Right forelimb (tissue), 1 donor: ENCODE measurements around the gene DNAAF5.

ENCODE experiments used
- DNase-seq: peaks from one replicate; pipeline ENCODE4 v3.0.0-alpha.2; 2018

DNAAF5 gene

DNA sequence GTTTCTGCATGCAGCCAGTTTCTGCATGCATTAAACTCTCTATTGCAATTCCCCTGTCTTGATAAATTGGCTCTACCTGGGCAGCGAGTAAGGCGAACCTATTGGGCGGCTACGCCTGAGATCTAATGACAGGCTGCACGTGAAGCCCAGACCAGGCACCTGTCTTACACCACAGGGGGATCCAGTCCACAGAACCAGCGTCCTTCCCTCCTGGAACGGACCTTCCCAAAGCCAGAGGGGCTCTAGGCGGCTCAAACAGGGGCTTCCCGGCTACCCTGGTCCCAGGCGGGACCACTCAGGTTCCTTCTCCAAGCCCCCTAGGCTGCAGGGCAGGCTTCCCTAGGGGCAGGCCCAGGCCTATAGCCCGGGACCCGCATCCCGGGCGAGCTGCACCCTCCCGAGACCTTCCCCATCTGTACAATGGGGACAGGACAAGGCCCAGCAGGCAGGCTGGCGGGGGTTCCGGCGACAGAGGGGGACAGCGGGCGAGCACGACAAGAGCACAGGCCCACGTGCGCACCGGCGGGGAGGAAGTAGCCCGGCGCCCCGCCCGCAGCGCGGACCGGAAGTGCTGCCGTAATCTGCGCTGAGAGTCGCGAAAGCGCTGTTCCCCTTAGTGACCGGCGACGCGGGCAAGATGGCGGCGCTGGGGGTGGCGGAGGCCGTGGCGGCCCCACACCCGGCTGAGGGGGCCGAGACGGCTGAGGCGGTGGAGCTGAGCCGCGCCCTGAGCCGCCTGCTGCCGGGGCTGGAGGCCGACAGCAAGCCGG, at the start of gene DNAAF5:
Gene DNAAF5 (plus strand): TSS at position 616 of the 770 bp plus-strand sequence. CDS start 22 bp downstream, at position 638.
- peak; percentile 91 for DNase-seq

DNA sequence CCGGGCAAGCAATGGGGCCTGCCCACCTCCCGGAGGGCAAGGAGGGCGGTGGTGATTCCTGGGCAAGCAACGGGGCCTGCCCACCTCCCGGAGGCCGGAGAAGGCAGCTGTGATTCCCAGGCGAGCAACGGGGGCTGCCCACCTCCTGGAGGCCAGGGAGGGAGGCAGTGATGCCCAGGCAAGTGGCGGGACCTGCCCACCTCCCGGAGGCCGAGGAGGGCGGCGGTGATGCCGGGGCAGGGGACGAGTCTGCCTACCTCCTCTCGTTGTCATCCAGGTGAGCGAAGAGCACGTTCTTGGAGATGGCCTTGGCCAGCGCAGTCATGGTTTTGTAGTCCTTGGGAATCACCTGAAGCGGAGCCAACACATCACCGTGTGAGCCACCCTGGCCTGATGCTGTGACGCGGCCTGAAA, 49.5 kb upstream of the DNAAF5 start:
- no peak for DNase-seq

DNA sequence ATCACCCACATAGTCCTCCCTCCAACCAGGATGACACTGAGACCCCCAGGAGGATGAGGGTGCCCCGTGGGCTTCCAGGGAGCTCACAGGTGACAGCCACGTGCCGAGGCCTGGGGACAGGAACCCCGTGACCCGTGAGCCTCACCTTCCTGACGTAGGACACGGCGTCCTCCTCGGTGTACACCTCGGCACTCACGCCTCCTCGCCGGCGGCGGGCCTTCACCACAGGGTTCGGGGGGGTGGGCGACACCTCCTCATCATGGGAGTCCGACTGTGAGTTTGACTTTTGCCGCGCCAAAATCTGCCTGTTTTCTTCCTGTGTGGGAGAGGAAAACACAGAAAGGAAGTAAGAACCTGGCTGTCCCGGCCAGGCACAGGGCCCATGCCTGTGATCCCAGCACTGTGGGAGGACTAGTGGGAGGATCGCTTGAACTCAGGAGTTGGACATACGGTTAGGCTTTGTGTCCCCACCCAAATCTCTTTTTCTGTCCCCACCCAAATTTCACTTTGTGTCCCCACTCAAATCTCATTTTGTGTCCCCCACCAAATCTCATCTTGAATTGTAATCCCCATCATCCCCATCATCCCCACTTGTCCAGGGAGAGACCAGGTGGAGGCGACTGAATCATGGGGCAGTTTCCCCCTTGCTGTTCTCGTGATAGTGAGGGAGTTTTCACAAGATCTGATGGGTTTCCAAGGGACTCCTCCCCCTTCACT, 45.9 kb upstream of the DNAAF5 start:
- no peak for DNase-seq

DNA sequence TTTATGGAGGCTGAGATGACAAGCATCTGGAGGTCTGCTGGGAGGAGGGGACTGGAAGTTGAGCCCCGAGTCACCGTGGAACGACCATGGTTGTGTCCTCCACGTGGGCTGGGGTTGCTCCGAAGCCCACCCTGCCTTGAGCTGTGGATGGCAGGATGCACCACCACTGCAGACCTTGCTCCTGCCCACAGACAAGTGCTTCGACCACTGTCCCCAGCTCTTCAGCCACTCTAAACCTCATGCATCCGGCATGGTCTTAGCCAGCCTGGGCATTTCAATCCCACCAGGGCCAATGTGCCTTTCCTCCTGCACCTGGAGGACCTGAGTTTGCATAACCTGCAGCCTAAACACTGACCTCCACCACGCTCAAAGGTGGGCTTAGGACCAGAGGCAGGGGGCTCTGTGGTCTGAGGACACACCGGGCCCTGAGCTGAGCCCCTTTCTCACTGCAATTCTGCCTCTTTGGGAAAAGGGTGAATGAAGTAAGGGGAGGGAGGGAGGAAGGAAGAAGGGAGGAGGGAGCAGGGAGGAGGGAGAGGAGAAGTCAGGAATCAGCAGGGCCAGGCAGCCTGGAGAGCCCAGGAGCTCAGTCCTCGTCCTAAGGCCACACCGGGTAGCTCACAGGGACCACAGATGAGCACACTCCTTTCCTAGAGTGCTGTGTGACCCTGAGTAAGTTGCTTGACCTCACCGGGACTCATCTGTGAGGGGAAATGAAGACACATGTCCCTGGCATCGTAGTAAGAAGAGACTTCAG, 44.8 kb upstream of the DNAAF5 start:
- DNase-seq, result no peak

DNA sequence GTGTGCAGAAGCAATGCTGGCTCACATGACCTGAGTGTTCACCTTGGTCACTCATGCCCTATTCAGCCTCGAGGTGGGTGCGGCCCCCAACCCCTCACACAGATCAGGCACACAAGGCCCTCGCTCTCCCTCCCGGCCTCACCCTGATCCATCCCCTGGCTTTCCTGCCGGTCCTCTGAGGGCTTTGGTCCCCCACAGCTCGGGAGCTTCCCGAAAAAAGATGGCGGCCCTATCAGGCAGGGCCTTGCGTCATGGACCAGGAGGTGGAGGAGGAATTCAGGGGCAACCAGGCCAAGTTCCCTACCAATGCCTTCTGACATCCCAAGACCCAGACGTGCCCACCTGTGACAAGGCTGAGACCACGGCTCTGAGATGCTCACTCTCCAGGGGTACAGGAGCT, 43.7 kb upstream of the DNAAF5 start:
- DNase-seq, result no peak

DNA sequence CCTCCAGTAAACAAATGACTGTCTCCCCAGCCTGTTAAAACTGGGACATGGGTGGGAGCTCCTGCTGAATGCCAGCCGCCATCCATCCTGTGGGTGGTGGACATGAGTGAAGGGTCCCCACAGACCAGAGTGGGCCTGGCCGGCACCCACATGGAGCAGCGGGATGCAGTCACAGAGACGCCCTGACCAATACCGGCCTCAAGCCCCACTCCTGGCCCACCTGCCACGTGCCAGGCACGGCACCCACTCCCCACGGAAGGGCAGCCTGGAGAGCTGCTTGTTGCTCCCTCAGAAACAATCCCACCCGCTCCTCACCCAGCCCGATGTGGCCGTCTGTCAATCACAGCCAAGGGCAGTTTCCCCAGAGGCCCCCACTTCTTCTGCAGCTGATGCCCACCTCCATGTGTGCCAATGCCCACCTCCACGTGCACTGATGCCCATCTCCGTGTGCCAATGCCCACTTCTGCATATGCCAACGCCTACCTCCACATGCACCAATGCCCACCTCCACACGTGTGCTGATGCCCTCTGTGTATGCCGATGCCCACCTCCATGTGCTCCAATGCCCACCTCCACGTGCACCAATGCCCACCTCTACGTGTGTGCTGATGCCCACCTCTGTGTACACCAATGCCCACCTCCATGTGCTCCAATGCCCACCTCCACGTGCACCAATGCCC, 42.8 kb upstream of the DNAAF5 start:
- DNase-seq, result no peak

DNA sequence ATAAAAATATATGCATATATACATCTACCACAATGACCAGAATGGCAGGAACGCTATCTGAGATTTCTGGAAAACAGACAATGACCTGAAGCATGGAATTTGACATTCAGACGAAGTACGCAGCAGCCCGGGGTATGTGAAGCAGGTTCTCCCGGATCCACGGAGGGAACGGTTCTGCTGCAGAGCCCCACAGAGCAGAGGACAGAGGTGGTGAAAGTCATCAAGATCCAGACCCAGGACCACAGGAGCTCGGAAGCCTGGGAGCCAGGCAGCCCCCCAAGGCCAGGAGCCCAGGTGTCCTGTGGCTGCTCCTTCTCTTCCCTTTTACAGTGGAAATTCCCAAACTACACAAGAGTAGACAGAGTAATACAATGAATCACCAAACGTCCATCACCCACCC, 42.1 kb upstream of the DNAAF5 start:
- DNase-seq, result no peak

DNA sequence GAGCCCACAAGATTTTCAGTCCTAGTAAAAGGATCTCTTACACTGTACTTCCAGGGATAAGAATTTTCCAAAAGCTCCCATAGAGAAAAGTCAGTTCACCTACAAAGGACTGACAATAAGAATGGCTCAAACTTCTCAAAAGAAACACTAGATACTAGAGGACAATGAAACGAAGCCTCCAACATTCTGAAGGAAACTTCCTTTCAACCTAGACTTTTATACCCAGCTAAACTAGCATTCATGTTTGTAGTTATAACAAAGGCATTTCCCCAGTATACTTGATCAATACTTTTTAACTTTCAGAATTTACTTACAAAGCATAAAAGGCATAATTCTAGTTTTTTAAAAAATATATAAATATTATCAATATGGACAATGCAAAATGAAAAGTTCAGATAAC, 41.0 kb upstream of the DNAAF5 start:
- no peak for DNase-seq

DNA sequence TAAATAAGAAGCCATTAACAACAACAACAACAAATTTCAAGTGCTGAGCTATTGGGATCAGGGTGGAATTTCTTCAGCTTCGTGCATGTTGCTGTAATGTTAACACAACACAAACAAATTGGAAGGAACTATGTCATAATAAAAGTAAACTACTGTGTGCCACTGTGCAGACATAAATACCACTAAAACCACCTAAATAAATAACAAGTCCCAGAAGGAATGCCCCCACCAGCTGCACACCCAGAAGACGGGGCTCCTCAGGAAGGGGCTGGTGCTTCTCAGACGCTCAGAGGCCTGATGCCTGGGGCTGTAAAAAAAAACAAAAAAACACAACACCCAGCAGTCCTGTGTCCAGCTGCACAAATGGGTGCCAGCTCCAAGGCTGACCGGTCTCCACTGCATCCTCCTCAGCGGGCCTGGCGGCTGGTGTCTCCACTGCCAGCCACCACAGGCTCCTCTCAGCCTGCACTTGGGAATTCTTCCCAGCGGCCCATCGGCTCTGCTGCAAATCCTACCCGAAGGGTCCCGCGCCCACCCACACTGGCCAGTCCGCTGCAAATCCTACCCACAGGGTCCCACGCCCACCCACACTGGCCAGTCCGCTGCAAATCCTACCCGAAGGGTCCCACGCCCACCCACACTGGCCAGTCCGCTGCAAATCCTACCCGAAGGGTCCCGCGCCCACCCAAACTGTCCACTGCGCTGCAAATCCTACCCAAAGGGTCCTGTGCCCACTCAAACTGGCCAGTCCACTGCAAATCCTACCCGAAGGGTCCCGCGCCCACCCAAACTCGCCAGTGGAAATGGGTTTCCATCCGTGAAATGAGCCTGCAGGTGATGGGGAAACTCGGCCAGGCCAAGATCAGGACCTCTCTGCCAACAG, 35.8 kb upstream of the DNAAF5 start:
- no peak for DNase-seq

DNA sequence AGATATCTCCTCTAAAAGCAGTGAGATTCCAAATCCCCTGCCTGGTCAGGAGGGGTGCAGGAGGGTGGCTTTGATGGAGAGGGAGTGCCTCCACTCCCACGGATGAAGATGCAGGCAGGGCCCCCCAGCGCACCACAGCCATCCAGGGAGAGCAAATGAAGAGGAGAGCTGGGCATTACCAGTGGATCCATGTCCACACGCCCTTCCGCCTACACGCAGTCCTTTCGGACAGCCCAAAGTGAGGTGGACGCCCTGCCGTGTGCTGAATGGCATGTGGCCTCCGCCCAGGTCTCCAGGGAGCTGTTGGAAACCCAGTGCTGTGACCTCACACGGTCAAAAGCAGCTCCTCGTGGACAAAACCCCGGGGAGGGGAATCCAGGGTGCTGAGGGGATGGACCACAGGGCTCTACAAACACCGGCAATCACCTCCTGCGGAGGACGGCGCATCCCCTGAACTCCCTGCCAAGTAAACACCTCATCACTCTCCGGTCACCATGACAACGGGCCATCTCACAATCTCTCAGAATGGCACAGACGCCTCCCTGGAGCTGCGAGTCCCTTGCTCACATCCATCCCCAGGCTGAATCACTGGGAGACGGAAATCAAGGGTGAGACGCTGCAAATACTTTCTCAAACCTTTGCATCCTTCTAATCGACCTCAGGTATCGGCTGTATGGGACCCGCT, 35.0 kb upstream of the DNAAF5 start:
- DNase-seq, result no peak

DNA sequence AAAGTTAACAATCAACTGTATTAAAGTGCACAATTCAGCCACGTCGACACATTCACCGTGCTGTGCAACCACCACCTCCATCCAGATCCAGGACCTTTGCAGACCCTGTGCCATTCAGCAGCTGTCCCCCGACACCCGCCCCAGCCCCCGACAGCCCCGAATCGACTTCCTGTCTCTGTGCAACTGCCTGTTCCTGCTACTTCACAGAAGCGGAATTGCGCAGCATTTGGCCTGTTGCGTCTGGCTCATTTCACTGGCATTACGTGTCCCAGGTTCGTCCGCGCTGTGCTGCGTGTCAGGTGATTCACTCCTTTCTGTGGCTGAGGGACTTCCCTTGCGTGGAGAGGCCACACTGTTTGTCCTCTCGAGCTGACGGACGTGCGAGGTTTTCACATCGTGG, 33.2 kb upstream of the DNAAF5 start:
- no peak for DNase-seq

DNA sequence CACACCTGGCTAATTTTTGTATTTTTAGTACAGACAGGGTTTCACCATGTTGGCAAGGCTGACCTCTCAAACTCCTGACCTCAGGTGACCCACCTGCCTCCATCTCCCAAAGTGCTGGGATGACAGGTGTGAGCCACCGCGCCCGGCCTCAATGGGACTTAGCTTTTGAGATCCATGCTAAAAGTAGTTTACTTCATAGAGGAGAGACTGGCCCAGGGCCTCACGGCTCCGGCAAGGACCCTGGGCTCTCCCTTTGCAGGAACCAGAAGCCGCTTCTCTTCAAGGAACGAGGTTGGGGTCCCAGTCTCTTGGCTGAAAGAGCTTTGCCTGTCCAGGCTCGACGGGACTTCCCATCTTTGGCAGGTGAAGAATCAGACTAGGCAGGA, 30.1 kb upstream of the DNAAF5 start:
- no peak for DNase-seq

DNA sequence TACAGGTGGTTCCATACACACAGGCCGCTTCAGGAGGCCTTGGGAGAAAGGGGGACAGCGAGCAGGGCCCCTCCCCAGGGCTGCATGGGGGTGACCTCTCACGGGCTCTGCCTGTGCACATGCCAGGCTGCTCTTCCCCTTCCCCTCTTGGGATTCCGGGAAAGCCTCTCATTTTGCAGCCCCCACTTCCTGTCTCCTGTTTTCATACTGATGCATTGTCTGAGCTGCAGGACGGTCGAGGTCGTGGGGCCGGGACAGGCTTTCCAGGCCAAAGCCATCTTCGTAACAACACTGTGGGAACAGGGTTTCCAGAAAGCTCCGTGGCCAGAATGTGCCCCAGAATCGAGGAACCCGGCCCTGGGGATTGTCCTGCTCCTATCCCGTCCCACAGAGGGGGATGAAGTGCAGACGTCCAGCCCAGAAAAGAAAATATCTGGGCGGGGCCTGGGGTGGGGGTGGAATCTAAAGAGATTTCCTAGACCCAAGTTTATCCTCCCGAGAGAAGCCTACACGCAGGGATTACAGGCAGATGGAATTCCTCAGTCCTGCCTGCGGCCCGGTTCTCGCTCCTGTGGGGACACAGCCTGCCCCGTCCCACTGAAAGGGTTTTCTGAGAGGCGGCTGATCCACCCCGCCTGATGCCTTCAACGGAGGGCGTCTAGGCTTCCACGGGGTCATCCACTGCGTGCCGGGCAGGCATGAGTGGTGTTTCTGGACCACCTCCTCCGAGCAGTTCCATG, 29.5 kb upstream of the DNAAF5 start:
- no peak for DNase-seq

DNA sequence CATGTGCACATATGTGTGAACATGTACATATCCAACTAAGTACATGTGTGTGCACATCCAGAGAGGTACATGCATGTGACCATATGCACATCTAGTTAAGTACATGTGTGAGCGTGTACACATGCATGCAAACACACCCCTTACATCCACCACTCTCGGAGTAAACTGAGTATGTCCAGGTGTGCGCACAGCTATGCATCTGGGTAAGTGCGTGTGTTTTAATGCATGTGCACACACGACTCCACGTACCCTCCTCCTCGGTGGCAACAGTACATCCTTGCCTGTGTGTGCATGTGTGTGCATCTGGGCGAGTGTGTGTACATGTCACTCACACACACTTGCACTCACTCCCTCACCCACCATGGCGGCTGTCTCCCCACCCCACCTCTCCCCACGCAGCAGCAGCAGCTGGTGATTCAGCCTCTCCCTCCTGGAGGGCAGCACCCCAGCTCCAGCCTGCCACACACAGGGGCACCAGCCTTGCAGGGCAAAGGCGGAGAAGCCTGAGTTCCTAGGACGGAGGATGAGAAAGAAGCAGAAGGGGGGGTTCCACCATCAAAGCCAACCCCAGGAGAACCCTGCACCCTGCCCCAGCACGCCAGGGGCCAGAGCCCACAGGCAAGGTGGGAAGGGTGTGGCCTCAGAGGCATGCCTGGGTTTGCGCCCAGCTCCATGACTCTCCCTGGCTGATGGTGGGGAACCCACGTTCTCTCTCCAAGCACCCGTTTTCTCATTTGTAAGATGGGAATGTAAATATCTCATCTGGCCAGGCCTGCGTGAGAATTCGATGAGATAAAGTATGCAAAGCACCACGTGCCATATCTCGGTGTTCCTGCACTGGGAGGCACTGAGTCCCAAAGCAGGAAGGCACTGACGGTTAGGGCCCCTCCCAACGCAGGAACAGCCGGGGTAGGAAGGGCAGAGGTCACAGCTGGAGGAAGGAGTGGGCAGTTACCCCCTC, 27.7 kb upstream of the DNAAF5 start:
- no peak for DNase-seq

DNA sequence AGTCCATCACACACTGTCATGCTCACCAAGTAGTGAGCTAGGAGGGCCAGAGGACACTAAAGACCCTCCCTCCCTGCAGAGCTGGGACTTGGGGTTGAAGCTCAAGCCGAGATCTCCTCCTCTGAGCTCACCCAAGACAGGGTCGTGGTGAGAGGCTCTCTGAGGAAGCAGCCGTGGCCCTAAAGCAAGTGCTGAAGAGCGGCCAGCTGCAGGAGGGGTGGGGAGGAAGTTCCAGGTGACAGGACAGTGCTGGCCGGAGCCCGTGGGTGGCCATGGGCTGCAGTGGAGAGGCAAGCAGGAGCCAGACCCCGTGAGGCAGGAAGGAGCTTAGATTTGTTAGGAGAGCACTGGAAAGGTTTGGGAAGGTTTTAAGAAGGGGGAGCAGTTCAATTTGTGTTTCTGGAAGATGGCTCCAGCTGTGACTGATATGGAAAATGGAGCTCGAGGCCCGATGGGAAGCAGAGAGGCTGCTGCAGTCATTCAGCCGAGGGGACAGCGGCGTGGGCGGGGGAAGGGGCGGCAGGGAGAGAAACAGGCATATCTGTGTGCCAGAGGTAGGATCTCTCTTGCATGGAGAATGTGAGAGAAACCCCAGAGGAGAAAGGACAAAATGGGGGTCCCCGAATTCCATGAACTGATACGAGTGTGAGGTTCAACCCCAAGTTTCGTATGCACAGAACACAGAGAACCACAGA, 26.9 kb upstream of the DNAAF5 start:
- DNase-seq, result no peak

DNA sequence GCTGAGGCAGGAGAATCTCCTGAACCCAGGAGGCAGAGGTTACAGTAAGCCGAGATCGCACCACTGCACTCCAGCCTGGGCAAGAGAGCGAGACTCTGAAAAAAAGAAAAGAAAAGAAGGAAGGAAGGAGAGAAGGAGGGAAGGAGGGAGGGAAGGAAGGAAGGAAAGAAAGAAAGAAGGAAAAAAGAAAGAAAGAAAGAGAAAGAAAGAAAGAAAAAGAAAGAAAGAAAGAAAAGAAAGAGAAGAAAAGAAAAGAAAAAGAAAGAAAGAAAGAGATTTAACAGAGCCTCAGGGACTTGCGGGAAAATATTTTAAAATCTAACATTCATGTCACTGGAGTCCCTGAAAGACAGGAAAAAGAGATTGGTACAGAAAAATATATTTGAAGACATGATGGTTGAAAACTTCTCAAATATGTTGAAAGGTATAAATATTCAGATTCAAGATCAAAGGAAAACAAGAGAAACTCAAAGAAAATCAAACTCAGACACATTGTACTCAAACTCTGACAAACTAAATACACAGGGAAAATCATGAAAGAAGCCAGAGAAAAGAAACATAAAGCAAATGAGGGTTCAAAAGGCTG, 25.3 kb upstream of the DNAAF5 start:
- no peak for DNase-seq

DNA sequence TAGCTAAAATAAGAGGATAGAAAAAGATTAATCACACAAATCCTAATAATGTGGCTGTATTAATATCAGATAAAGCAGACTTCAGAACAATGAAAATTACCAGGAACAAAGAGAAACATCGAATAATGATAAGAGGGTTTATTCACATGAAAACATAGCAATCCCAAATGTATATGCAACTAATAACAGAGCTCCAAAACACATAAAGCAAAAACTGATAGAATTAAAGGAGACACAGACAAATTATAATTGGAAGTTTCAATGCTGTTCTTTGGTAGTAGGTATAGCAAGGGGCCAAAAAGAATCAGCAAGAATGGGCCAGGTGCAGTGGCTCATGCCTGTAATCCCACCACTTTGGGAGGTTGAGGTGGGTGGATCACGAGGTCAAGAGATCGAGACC, 23.4 kb upstream of the DNAAF5 start:
- DNase-seq, result no peak

DNA sequence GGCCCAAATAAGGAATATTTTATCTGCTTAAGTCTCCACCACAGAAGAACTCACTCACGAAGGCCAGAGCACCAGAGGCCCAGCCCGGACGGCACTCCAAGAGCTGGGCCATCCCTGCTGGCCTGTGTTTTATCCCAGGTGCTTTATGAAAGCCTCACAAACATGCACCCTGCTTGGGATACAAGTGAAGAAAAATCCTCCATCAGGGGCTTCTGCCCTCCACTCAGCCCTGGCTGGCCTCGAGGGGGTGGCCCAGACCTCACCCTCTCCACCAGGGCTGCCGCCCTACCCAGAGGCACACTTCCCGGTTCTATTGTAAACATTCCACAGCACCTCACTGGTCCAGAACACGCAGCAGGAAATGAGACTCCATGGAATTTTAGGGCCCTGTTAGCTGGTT, 19.8 kb upstream of the DNAAF5 start:
- no peak for DNase-seq
